Retina (tissue), 1 donor: ENCODE results near the gene SLC12A8.

ENCODE experiments used
- DNase-seq: peaks from one replicate; pipeline ENCODE4 v3.0.0-alpha.2; 2016

The SLC12A8 gene

GRCh38 chr3:125212509-125213363 is at the start of gene SLC12A8:
Gene SLC12A8, minus strand, starts transcription at chr3:125212748. Its CDS starts 1,399 bp downstream, at chr3:125211349.
- peak; percentile 48 for DNase-seq

GRCh38 chr3:125262161-125262560 is 49.6 kb upstream of the SLC12A8 start:
- DNase-seq: no peak

GRCh38 chr3:125261031-125261430 is 48.5 kb upstream of the SLC12A8 start:
- DNase-seq: no peak

GRCh38 chr3:125260158-125260557 is 47.6 kb upstream of the SLC12A8 start:
- DNase-seq: no peak

- no peak for DNase-seq
Observed at GRCh38 chr3:125257536-125257935, 45.0 kb upstream of the SLC12A8 start.

GRCh38 chr3:125256675-125257074 is 44.1 kb upstream of the SLC12A8 start:
- DNase-seq: no peak

- DNase-seq: no peak
Observed at GRCh38 chr3:125250973-125251372, 38.4 kb upstream of the SLC12A8 start.

- no peak for DNase-seq
Observed at GRCh38 chr3:125246237-125246636, 33.7 kb upstream of the SLC12A8 start.

- DNase-seq: no peak
Observed at GRCh38 chr3:125245521-125245920, 33.0 kb upstream of the SLC12A8 start.

GRCh38 chr3:125240496-125240895 is 27.9 kb upstream of the SLC12A8 start:
- DNase-seq: no peak

- no peak for DNase-seq
Observed at GRCh38 chr3:125239266-125239665, 26.7 kb upstream of the SLC12A8 start.

- DNase-seq: no peak
Observed at GRCh38 chr3:125238759-125239158, 26.2 kb upstream of the SLC12A8 start.

- DNase-seq: no peak
Observed at GRCh38 chr3:125236331-125236903, 23.9 kb upstream of the SLC12A8 start.

GRCh38 chr3:125234831-125235230 is 22.3 kb upstream of the SLC12A8 start:
- DNase-seq: no peak

- DNase-seq: no peak
Observed at GRCh38 chr3:125232401-125232800, 19.9 kb upstream of the SLC12A8 start.

- DNase-seq: no peak
Observed at GRCh38 chr3:125231895-125232294, 19.3 kb upstream of the SLC12A8 start.

- DNase-seq: no peak
Observed at GRCh38 chr3:125229707-125230106, 17.2 kb upstream of the SLC12A8 start.

- DNase-seq: no peak
Observed at GRCh38 chr3:125229168-125229567, 16.6 kb upstream of the SLC12A8 start.

GRCh38 chr3:125221831-125222230 is 9.3 kb upstream of the SLC12A8 start:
- no peak for DNase-seq

GRCh38 chr3:125220727-125221429 is 8.3 kb upstream of the SLC12A8 start:
- DNase-seq: no peak

GRCh38 chr3:125220183-125220582 is 7.6 kb upstream of the SLC12A8 start:
- no peak for DNase-seq

GRCh38 chr3:125219261-125219701 is 6.7 kb upstream of the SLC12A8 start:
- DNase-seq: no peak

- no peak for DNase-seq
Observed at GRCh38 chr3:125214738-125215137, 2.2 kb upstream of the SLC12A8 start.
